Astrocyte of the hippocampus (primary cell): Measurements from ENCODE around the gene EPHB1.

Source experiments
- DNase-seq: peaks from one replicate; pipeline ENCODE4 v3.0.0; 2011; ENCODE audit warnings: low read depth, low spot score

Gene EPHB1

DNA sequence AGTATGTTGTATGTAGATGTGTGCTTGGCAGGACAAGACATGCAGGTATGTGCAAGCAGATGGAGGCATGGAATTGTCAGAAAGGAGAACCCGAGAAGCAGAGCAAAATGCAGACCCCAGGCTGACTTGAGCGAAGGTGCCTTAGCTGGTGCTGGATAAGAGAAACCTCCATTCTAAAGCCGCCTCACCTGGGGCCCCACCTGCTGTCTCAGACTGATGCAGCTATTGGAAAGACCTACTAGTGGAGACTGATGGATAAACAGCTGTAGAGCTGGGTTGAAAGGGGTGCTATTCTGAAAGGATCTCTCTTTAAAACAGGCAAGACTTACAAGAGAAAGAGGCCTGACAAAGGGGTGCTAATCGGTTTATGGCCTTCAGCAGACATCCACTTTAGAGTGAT lies 86.2 kb downstream of the EPHB1 start:
- no peak for DNase-seq

DNA sequence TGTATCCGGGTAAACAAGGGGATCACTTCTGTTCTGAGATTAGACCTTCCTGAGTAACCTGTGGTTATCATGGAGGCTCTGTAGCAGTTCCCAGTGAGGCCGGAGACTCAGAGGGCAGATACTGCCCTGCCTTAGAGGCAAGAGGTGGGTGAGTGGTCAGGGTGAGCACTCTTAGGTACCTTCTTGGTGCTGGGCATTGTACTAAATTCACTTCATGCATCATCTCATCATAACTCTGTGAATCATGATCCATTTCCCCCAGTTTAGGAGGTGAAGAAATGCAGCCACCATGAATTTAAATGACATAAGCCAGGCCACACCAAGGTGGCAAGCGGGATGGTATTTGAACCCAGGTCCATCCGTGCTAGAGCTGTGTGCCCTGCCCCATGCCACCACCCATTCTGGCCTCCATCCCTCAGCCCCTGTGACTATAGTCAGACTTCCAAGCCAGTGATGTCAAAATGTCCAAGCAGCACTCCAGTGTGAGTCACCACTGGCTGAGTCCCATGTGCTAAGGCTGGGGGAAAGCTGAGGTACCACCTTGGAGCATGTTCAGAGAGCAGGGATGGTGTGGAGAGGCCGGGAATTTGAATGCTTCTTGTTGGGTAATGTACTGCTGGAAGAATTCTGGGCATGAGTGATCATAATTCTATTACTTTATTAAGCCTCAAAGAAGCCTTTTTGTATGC lies 88.8 kb downstream of the EPHB1 start:
- peak; percentile 25 for DNase-seq

DNA sequence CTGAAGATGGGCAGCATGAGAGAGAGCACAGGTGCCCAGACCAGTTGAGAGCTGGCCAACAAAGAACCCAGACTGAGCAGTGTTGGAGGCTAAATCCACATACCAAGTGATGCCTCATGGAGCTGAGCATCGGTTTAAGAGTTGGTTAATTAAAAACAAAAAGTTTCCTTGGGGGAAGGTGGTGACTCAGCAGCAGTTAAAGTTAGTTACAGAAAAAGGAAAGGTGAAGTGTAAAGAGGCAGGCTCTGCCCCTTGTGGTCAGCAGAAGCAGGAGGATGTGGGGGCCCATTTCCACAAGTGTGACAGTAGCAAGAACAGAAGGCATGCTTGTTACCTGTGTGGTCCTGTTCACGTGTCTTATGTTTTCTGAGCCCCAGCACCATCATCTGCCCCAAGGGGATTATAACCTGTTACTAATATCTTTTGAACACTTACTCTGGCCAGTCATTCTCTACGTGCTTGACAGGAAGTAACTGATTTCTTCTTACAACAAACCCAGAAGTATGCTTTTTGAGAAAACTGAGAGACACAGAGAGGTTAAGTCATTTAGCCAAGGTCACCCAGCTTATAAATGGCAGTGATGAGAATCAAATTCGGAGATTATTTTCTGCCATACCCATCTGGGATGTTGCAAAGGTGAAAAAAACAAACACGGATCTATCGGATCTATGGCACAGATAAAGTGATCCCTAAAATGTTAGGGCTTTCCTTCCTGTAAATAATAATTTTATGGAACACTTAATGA lies 91.0 kb downstream of the EPHB1 start:
- peak; percentile 24 for DNase-seq

DNA sequence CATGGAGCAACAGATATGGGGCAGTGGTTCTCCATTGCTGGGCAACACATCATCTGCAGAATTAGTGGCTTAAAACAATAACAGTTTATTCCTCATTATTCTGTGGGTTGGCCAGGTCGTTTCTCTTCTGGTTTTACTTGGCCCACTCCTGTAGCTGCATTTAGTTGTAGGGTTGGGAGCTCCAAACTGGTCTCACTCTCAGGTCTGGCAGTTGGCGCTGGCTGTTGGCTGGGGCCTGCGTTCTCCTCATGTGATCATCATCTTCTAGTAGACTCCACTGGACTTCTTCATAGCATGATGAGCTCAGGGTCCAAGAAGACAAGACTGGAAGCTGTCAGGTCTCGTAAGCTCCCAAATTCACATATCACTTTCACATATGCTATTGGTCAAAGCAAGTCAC lies 91.9 kb downstream of the EPHB1 start:
- no peak for DNase-seq

DNA sequence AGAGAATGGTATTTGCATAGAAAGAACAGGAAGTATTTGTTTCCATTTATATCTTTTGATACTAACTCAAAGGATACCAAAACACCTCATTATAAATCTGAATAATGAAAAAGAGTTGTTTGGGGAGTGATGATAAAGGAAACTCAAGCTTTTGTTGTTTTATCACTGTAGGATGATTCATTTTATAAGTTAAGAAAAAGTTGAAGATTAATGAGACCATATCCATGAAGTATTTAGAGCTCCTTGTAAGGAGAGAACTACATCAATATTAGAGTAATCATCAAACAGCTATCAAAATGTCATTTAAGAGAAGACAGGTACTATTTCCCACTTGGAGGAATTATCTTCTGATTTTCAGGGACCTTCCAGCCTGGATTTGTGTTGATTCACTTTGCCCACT lies 92.5 kb downstream of the EPHB1 start:
- DNase-seq: no peak

DNA sequence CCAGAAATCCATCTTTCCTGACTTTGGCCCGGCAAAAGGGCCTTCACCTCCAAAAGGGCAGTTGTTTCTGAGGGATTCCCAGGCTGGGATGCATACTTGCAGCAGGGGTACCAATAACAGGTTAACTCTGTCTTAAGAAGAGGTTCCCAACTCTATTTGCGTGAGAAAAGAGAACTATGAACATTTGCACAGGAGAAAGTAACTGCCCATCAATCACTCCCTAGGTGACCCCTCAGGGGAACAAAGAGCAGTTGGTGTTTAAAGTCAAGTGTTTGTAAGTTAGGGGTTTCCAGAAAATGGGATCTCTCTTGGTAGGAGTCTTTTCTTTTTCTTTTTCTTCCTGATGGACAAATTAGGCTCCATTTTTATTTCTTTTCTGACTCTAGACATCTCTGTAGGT lies 97.3 kb downstream of the EPHB1 start:
- no peak for DNase-seq

DNA sequence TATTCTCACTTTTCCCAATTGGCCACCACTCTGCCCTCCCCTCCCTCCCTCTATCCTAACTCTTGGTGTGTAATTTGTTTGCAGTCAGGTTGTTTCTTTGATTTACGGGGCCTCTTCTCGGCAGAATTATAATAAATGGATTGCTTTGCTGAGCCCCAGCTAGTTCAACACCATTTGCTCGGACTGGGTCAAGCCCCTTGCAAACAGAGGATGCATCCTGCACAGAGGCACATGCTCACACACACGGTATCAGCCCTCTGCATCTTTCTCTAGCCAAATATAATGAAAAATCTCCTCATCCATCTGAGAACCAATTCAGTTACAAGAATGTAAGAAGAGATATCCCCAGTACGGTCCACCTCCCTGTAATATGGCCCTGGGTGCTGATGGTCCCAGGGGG lies 97.7 kb downstream of the EPHB1 start:
- no peak for DNase-seq

DNA sequence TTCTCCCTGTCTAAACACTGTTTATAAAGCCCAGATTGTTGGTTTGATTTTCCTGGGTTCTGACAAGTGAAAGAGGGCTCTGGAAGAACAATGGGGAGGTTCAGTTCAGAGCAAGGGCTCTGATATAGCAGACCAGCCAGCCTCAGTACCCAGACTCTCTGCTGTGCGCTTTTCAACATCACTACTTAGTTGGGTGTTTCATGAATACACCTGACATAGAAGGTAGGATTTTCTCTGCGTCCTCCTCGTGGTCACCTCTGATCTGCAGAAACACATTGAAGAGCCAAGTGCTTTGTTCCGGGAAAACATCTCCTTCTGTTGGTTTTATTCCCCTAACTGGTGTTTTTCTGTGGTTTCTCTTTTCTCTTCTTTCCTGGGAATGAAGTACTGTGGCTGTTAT lies 99.5 kb downstream of the EPHB1 start:
- no peak for DNase-seq

DNA sequence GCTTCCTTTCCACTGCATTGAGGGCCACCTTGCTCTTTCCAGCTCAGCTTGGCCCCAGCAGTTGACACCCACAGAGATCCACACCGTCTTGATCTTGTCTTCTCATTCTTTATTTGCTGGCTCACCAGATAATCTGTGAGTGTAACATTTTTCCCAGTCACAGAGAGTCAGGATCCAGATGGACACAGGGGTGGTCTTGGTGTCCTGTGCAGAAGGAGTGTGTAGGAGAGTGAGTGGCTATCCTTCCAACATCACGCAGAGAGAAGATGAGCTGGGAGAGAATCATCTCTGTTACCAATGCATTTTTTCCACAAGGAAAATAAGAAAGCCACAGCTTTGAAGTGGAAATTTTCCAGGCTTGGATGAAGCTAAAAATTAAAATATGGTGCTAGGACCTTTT lies 100.1 kb downstream of the EPHB1 start:
- no peak for DNase-seq

DNA sequence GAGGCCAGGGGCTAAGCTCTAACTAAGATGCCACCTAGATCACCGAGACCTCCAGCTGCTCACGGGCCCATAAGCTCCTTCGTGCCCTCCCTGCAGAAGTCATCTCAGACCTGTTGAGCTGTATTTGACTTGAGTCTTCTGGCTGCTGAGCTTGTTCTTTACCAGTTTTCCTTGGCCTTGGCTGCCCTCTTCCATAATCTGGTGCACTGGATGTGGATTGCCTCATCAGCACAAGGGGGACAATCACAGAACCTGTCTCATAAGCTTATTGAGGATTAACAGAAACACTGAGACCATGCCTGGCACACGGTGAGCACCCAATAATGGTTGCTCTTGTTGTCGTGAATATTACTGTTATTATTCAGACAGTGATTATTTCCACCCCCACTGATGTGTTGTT lies 101.1 kb downstream of the EPHB1 start:
- DNase-seq: no peak

DNA sequence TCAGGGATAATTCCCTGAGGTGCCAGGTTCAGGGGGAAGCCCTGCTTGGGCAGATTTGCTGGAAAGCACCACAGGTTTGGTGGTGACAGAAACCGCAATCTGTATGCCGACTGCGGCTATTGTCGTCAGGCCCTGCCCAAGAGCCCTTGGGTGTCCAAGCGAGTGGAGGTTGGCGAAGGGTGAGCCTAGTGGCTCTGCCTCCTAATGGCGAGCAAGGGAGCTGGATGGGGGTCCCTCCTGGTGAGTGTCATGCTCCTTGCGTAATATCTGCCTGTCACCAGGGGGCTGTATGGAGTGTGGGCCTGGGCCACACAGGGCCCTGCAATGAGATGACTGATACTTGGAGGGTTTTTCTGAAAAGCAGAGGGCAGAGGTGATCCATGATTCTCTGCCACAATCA lies 101.6 kb downstream of the EPHB1 start:
- DNase-seq: no peak

DNA sequence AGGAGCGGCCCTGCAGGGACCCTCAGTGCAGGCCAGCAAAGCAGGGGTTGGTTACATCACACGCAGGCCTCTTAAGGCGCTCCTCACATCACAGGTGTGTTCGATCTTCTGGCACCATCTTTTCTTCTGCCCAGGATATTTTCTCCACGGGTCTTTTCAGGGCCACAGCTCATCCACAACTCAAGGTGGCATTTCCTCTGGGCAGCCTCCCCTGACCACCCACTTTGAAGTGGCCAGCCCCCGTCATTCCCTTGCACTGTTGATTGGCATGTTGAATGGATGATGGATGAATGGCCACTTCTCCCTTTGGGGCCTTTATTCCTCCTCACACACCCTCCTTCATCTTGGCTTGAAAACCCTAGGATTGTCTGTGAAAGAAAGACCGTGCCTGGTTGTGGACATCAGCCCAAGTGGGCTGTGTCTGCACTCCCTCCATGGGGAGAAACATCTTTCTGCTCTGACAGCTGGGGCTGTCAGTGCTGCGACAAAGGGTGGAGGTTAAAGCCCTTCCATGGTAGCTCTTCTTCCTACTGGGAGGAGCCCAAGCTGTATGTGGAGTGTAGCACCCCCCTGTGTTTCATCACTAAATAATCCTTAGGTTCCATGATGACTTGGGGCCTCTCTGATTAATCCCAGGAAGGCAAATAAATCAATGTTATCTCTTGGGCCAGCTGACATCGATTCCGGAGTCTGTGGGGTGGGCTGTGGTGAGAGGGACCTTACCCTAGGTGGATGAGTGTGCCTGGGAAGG lies 102.5 kb downstream of the EPHB1 start:
- DNase-seq: no peak

DNA sequence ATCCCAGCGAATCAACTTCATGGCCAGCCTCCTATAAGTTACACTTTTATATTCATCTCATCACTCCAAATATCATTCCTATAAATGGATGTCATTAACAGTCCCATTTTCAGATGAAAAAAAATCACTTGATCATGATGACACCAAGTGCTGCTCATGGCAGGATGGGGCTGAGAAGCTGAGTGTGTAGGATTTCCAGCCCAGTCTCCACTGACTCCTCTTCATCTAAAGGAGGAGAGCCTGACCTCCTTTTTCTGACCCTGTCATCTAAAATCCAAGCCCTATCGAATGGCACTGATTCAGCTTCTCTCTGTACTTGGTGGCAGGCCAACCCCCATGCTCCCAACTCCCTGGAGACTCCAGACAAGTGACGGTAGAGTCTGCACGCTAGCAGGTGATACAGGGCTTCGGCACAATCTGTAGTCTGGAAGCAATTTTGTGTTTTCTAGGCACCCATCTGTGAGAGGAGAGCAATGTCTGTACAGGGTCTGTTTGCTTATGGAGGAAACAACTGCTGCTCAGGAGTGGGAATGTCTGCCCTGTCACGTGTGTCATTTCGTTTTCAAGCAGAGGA lies 103.2 kb downstream of the EPHB1 start:
- DNase-seq: no peak

DNA sequence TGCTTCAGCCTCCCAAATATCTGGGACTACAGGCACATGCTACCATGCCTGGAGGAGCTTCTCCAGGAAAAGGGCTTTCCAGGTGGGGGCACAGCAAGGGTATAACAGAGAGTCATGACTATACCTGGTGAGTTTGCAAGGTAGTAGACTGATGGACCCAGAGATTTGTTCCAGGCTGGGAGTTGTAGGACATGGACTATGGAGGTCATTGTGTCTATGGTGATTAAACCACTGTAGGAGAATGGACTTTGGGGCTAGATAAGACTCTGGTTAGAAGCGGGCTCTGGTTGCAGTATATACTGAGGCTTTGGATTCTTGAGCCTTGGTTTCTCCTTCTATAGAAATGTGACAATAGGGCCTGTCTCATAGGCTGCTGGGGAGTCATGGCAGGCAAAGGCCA lies 104.7 kb downstream of the EPHB1 start:
- no peak for DNase-seq

DNA sequence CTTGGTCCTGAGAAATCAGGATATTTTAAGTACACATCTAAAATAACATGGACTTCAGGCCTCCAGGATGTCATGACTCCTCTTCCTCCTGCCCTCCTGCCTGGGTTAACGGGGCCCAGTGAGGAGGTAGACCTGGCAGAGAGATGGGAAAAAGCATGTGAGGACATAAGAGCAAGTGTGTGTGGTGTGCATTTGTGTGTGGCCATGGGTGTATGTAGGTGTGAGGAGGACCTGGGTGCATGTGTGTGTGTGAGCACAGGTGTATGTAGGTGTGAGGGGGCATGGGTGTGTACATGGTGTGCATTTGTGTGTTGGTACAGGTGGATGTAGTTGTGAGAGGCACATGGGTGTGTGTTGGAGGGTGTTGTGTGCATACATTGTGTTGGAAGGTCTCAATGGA lies 105.4 kb downstream of the EPHB1 start:
- no peak for DNase-seq

DNA sequence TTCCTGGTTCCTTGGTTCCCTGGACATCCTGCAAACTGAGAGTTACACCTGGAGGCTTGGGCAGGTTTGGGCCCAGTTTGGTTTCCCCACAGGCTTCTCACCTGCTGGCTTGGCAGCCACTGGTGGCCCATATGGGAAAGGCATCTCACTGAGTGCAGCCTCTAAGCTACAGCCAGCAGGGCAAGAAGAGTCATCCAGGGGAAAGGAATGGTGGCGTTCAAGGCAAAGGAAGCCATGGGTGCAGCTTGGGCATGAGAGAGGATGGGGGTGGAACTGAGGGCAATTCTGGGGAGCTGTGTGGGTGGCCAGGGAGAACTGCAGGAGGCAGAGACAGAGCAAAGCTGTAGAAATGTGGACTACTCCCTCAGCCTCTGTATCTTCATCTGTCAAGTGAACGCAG lies 106.4 kb downstream of the EPHB1 start:
- DNase-seq: no peak

DNA sequence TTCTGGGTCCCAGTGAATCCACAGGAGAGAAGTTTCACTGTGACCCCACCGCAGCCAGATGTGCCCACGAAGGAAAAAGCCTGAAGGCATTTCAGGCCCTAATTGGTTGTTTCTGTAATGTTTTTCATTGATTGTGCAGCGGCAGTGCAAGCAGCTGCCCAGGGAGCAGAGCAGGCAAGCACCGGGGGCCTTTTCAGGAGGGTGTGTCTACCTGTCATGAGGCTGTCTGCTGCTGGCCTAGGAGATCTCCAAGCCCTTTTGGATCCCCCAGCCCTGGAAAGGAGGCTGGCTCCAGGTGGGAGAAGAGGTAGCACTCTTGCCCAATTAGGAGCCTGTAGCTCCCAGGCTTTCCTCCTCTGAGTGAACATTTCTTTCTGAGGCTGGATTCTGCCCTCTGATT lies 108.8 kb downstream of the EPHB1 start:
- no peak for DNase-seq

DNA sequence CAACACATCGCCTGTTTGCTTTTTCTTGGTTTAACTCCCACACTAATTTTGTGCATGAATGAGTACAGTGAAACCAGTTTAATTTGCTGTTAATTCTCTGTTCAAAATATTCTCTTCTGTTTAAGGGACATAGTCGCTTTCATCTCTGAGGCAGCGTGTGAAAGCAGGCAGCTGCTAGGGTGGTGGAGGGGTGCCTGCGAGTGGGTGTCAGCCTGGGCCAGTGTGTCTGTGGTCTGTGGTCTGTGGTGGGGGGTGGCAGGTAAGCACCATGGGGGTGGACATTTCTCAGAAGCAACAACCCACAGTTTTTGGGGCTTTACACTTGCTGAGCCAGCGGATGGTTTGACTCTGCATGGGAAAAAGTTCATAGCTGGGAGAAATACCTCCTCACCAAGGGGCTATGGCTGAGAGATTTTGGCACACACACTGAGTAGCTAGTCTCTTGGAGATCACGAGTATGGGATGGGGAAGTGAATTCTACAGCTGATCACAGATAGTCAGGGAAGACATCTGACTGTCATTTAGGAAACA lies 109.2 kb downstream of the EPHB1 start:
- DNase-seq: peak; percentile 31

DNA sequence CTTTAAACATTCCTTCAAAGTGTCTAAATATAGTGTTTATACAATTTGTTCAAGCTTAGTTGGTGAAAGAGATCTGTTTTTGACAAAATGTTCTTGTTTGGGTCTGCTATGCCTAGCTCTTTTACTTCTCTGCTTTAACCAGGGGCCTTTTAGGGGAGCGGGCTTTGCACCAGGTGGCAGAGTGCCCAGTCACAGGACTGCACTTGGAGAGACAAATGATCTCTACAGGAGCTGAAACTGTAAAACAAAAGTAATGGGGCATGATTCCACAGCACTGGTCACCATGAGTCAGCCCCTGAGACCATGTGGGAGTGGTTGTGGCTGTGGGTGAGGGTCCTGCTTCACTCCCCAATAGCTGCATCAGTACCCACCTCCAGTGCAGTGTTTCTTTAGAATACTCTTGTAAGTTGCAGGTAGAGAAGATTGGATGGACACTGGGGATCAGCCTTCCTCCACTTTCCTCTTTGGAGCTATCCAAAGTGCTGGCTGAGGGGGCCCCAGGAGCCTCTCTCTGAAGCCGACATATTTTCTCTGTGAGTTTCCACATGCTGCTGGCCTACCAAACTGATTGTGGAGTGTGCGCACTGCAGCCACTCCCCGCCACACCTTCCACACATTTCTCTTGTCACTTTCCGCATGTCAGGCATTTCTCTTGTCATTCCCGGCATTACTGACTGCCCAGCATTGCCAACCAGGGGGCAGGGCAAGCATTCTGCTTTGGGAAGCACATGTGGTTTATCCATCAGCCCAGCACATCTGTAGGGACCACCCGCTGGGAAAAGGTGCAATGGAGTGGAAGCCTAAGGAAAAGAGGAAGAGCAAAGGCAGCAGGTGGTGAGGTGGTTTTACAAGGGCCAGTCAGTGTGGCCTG lies 110.0 kb downstream of the EPHB1 start:
- peak; percentile 34 for DNase-seq

DNA sequence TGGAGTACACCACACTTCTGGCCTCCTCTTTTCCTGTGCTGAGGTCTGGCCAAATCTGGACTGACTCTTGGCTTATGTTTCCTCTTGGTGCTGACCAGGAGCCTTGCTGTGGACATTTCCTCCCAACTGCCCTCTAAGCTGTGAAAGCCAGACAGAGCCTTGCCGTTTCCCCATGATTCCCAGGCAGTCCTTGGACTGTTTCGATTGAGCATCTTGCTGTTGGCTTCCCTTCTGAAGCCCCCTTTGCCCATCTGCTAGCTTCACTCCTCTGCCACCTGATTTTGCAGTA lies 110.5 kb downstream of the EPHB1 start:
- no peak for DNase-seq

DNA sequence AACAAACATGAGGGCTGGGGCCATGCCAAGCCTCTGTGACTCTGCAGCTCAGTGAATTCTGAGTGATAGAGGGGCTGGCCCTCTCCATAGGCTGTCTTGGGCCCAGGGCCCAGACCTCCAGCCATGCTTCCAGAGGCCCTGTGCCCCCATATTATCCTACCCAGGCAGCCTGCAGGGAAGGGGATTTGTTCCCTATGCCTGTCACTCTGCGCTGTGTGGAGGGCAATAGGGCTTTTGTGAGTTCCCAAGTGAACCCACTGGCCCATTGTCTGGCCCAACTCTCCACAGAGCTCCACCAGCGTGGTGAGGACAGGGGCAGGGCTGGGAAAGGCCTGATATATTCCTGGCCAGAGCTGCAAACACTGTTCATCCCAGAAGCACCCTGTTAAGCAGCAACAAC lies 113.2 kb downstream of the EPHB1 start:
- no peak for DNase-seq

DNA sequence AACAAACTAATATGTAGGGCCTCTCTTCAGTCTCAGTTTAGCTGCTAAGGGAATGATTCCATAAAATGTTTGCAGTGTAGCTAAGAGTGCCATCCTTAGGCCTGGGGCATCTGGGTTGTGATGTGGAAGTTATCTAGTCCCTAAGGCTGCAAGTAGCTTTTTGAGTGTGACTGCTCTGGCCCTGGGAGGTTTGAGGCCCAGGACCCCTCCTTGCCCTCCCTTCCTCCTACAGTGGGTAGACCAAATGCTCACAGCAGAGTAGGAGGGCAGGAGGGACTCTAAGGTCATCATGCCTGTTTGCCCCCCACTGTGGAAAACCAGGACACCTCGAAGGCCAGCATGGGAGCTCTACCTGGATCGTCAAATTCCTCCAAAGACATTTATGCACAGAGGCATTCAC lies 115.0 kb downstream of the EPHB1 start:
- no peak for DNase-seq
